K562 (cell line): ENCODE measurements around the gene ZFP92. TPM values are rescaled to one million over a fixed set of nuclear protein-coding genes. Genes with fewer than 3 reads are reported as not detected.

Source experiments
- CXXC5 ChIP-seq: fragments of 250-450 bp; sonication (Bioruptor Pico); IDR thresholded peaks from 2 replicates; pipeline ENCODE4 v1.8.0; 2022; ENCODE audit warnings: inconsistent platforms, mild to moderate bottlenecking, moderate library complexity
- DLX4 ChIP-seq: fragments of 250-450 bp; sonication (Bioruptor Pico); IDR thresholded peaks from 2 replicates; pipeline ENCODE4 v1.6.1; 2021; ENCODE audit warnings: mild to moderate bottlenecking
- GABPA ChIP-seq: fragments of 200-800 bp; sonication (Bioruptor generic); conservative IDR thresholded peaks from 2 replicates; pipeline ENCODE4 v1.6.1; 2016; ENCODE audit warnings: low read depth, missing genetic modification characterization, missing compliant biosample characterization
- GMEB1 ChIP-seq: fragments of 250-450 bp; sonication (Bioruptor Pico); IDR thresholded peaks from 2 replicates; pipeline ENCODE4 v1.4.0; 2020; ENCODE audit warnings: mild to moderate bottlenecking
- HCFC1 ChIP-seq: IDR thresholded peaks from 2 replicates; pipeline ENCODE4 v1.6.1; 2012; ENCODE audit warnings: low read depth, low read length, improper control_type of control experiment
- MTA1 ChIP-seq: fragments of 450-650 bp; IDR thresholded peaks from 2 replicates; pipeline ENCODE4 v1.6.1; 2017; ENCODE audit warnings: borderline replicate concordance
- NR4A1 ChIP-seq, 2 experiments: fragments of 250-450 bp in 1 of 2; fragments of 450-650 bp in 1 of 2; sonication (Bioruptor Pico) in 1 of 2; IDR thresholded peaks; 2 replicates each; pipeline versions ENCODE4 v1.4.0 to v1.6.1; 2016 to 2020; ENCODE audit warnings: mild to moderate bottlenecking in 2 of 2, missing compliant biosample characterization in 1 of 2, missing genetic modification characterization in 1 of 2, moderate library complexity in 1 of 2
- SMARCB1 ChIP-seq: IDR thresholded peaks from 2 replicates; pipeline ENCODE4 v1.6.1; 2011; ENCODE audit warnings: improper control_type of control experiment, low read depth; ENCODE audit not compliant: insufficient read length
- SPI1 ChIP-seq: IDR thresholded peaks from 2 replicates; pipeline ENCODE4 v1.6.1; 2011; ENCODE audit warnings: low read depth, low read length, control low read depth, borderline replicate concordance
- SRSF1 ChIP-seq: fragments of 200-400 bp; formaldehyde crosslinking; IDR thresholded peaks from 2 replicates; pipeline ENCODE4 v1.6.1; 2017; ENCODE audit warnings: mild to moderate bottlenecking, low read depth, low read length, moderate library complexity
- TEAD1 ChIP-seq, 2 experiments: fragments of 450-650 bp in 1 of 2; sonication (generic) in 1 of 2; formaldehyde crosslinking; IDR thresholded peaks; 2 replicates each; pipeline versions ENCODE4 v1.4.0 to v1.8.0; 2020 to 2022; ENCODE audit warnings: mild to moderate bottlenecking in 2 of 2, missing genetic modification reagents in 1 of 2
- ZFX ChIP-seq: sonication (generic); formaldehyde crosslinking; IDR thresholded peaks from 2 replicates; pipeline ENCODE4 v1.8.0; 2022; ENCODE audit warnings: mild to moderate bottlenecking, missing genetic modification reagents, moderate library complexity
- ZNF436 ChIP-seq: fragments of 250-450, 450-650 bp; sonication (Bioruptor Pico); formaldehyde crosslinking; IDR thresholded peaks from 2 replicates; pipeline ENCODE4 v1.7.0; 2020; ENCODE audit warnings: mild to moderate bottlenecking
- ZNF639 ChIP-seq, 2 experiments: fragments of 200-800 bp in 1 of 2; sonication (Bioruptor generic) in 1 of 2; sonication (generic) in 1 of 2; formaldehyde crosslinking in 1 of 2; IDR thresholded peaks in 1 of 2; conservative IDR thresholded peaks in 1 of 2; 2 replicates each; pipeline versions ENCODE4 v1.5.0 to v1.6.1; 2016 to 2020; ENCODE audit warnings: missing compliant biosample characterization in 1 of 2, missing genetic modification characterization in 1 of 2, missing genetic modification reagents in 1 of 2
- ZNF707 ChIP-seq: fragments of 250-450 bp; sonication (Bioruptor Pico); conservative IDR thresholded peaks from 2 replicates; pipeline ENCODE4 v1.8.0; 2022; ENCODE audit warnings: inconsistent platforms, mild to moderate bottlenecking, moderate library complexity
- polyA plus RNA-seq, 8 experiments: library from polyadenylated mRNA; depleted of rRNA in 4 of 8; stranded (reverse) in 5 of 8; unstranded in 3 of 8; fragments of >200 nt; fragmentation: Nextera tagmentation in 2 of 8; fragmentation: Illumina TruSeq in 1 of 8; extraction: Ambion mirVana in 2 of 8; extraction: Trizol in 1 of 8; gene quantifications; 2 replicates each; pipeline versions ENCODE4 v1.2.1 to v1.2.3, GENCODE V29; 2011 to 2014; ENCODE audit warnings: inconsistent platforms in 1 of 8, missing spikeins in 1 of 8
- total RNA-seq, 7 experiments: library from RNA; depleted of rRNA in 6 of 7; stranded (reverse); fragments of >200 nt in 6 of 7; fragmentation: Illumina TruSeq in 2 of 7; extraction: Trizol in 2 of 7; gene quantifications; 2 replicates each; pipeline versions ENCODE4 v1.2.1 to v1.2.3, GENCODE V29; 2011 to 2021; ENCODE audit warnings: low replicate concordance in 1 of 7
- TF ChIP-seq, protein P1 (sequence below): sonication (generic); formaldehyde crosslinking; IDR thresholded peaks from 2 replicates; pipeline ENCODE4 v1.4.0; 2020; ENCODE audit warnings: mild to moderate bottlenecking, missing genetic modification reagents
- TF ChIP-seq, protein P2 (sequence below): sonication (generic); formaldehyde crosslinking; IDR thresholded peaks from 2 replicates; pipeline ENCODE4 v1.9.0; 2022; ENCODE audit warnings: mild to moderate bottlenecking, missing genetic modification reagents
- TF ChIP-seq, protein P3 (sequence below), 2 experiments: fragments of 450-650 bp; conservative IDR thresholded peaks; 2 replicates each; pipeline ENCODE4 v1.6.1; 2017; ENCODE audit warnings: mild to moderate bottlenecking in 2 of 2, moderate library complexity in 2 of 2

Gene ZFP92
- total and polyA plus RNA-seq, 9 of the 15 experiments (the other 6 are each of a cell fraction or from before 2014, with no cell fraction given), result 0.32 to 3.3 (median 1.8) TPM

GRCh38 chrX:153411255-153411987 is at the start of gene ZFP92 (continued):
- TF ChIP-seq DLX4 (CRISPR knock-in tag), result no peak
- 0 out of 2 replicates have a peak, but pooled peaks have one; percentile 47 for TF ChIP-seq GMEB1 (CRISPR knock-in tag)
- 0 out of 4 replicates have a peak, but pooled peaks of 1 of the 2 experiments have one; percentile 51 for TF ChIP-seq TEAD1 (CRISPR knock-in tag; IDR thresholded peaks at IDR 0.05)
- TF ChIP-seq SPI1, result peak; percentile 99
- peak; percentile 91 for TF ChIP-seq ZNF436 (CRISPR knock-in tag)
- TF ChIP-seq, protein P1, sequence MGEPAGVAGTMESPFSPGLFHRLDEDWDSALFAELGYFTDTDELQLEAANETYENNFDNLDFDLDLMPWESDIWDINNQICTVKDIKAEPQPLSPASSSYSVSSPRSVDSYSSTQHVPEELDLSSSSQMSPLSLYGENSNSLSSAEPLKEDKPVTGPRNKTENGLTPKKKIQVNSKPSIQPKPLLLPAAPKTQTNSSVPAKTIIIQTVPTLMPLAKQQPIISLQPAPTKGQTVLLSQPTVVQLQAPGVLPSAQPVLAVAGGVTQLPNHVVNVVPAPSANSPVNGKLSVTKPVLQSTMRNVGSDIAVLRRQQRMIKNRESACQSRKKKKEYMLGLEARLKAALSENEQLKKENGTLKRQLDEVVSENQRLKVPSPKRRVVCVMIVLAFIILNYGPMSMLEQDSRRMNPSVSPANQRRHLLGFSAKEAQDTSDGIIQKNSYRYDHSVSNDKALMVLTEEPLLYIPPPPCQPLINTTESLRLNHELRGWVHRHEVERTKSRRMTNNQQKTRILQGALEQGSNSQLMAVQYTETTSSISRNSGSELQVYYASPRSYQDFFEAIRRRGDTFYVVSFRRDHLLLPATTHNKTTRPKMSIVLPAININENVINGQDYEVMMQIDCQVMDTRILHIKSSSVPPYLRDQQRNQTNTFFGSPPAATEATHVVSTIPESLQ (CRISPR knock-in tag), result no peak
- TF ChIP-seq CXXC5 (CRISPR knock-in tag), result peak; percentile 69
- no peak for TF ChIP-seq NR4A1 (CRISPR knock-in tag; IDR thresholded peaks at IDR 0.05)
- TF ChIP-seq NR4A1 (tag; IDR thresholded peaks at IDR 0.05), result no peak
- no peak for TF ChIP-seq SRSF1
- TF ChIP-seq ZFX (CRISPR knock-in tag), result peak; percentile 69
- TF ChIP-seq, protein P2, sequence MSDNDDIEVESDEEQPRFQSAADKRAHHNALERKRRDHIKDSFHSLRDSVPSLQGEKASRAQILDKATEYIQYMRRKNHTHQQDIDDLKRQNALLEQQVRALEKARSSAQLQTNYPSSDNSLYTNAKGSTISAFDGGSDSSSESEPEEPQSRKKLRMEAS (CRISPR knock-in tag), result peak; percentile 65
- TF ChIP-seq ZNF707 (CRISPR knock-in tag), result no peak
- TF ChIP-seq MTA1, result no peak
- TF ChIP-seq GABPA (tag), result peak; percentile 67
- peak in 1 of 2 experiments; percentile 83; a peak in 2 of 4 replicates for TF ChIP-seq ZNF639 (CRISPR knock-in tag; conservative IDR thresholded peaks at IDR 0.05 in 1 of 2, IDR thresholded peaks at IDR 0.05 in 1 of 2)
- TF ChIP-seq SMARCB1, result no peak
- TF ChIP-seq, protein P3, sequence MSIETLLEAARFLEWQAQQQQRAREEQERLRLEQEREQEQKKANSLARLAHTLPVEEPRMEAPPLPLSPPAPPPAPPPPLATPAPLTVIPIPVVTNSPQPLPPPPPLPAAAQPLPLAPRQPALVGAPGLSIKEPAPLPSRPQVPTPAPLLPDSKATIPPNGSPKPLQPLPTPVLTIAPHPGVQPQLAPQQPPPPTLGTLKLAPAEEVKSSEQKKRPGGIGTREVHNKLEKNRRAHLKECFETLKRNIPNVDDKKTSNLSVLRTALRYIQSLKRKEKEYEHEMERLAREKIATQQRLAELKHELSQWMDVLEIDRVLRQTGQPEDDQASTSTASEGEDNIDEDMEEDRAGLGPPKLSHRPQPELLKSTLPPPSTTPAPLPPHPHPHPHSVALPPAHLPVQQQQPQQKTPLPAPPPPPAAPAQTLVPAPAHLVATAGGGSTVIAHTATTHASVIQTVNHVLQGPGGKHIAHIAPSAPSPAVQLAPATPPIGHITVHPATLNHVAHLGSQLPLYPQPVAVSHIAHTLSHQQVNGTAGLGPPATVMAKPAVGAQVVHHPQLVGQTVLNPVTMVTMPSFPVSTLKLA (conservative IDR thresholded peaks at IDR 0.05), result peak in 1 of 2 experiments; percentile 39; a peak in 1 of 4 replicates
- TF ChIP-seq HCFC1, result no peak
